Endothelial cell of umbilical vein (primary cell): Measurements from ENCODE around the gene MFN2. TPM values are rescaled to one million over a fixed set of nuclear protein-coding genes. Genes with fewer than 3 reads are reported as not detected.
A peak's percentile ranks its signal among the peaks of the same experiment; 100 is the strongest.

Experiments used
- BruUV-seq: library from RNA; stranded (reverse); fragments of 400-500 nt; replicated peaks from 2 replicates; lab custom pipeline; 2021; lab: Mats Ljungman, UMichigan
- CTCF ChIA-PET: fragments of 300-600, 350-600 bp; sonication (Branson Sonifier 250); formaldehyde crosslinking; loops from one replicate; lab custom pipeline; 2021; ENCODE audit warnings: antibody characterized with exemption, inconsistent platforms; lab: Charles Lee
- POLR2A ChIA-PET: fragments of 300-600, 350-600 bp; sonication (Branson Sonifier 250); formaldehyde crosslinking; loops from one replicate; lab custom pipeline; 2021; ENCODE audit warnings: antibody characterized with exemption, inconsistent platforms; lab: Charles Lee
- DNase-seq: peaks from one replicate; pipeline ENCODE4 v3.0.0-alpha.2; 2011; ENCODE audit warnings: low read depth, low spot score
- FAIRE-seq: peaks from 2 replicates; lab custom pipeline; 2011; peaks lifted over from hg19 to GRCh38; lab: Jason Lieb, UNC
- H2AFZ ChIP-seq: 2 replicates; pipeline ENCODE4 v1.6.0; 2012; ENCODE audit warnings: low read depth, low read length, control low read depth, inconsistent platforms
- H3K27ac ChIP-seq: 2 replicates; pipeline ENCODE4 v1.5.1; 2011; ENCODE audit warnings: low read depth, mild to moderate bottlenecking, control low read depth, low read length, moderate library complexity; ENCODE audit not compliant: insufficient read depth
- H3K27me3 ChIP-seq, 2 experiments: 2 replicates each; pipeline versions ENCODE4 v1.6.0 to v1.6.1; 2011; ENCODE audit warnings: low read length in 2 of 2, mixed read lengths in 1 of 2; ENCODE audit not compliant: control insufficient read depth in 2 of 2, insufficient read depth in 2 of 2
- H3K36me3 ChIP-seq, 2 experiments: 2 replicates in 1 of 2; 3 replicates in 1 of 2; pipeline ENCODE4 v1.5.1; 2011; ENCODE audit warnings: low read length in 2 of 2, mild to moderate bottlenecking in 1 of 2, moderate library complexity in 1 of 2; ENCODE audit not compliant: control insufficient read depth in 2 of 2, insufficient read depth in 2 of 2; ENCODE audit errors: extremely low read depth in 1 of 2
- H3K4me1 ChIP-seq: 3 replicates; pipeline ENCODE4 v1.5.1; 2011; ENCODE audit warnings: mild to moderate bottlenecking, low read length; ENCODE audit not compliant: control insufficient read depth, insufficient read depth; ENCODE audit errors: extremely low read depth
- H3K4me2 ChIP-seq: 2 replicates; pipeline ENCODE4 v1.6.1; 2011; ENCODE audit warnings: low read length, control low read depth, mixed read lengths; ENCODE audit not compliant: insufficient read depth
- H3K4me3 ChIP-seq, 3 experiments: fragments of 200-600 bp in 1 of 3; sonication (generic), shearing (Covaris generic) in 1 of 3; replicated peaks in 1 of 3; 2 replicates each; pipeline ENCODE4 v1.5.1; 2011 to 2016; ENCODE audit warnings: control low read depth in 3 of 3, low read length in 3 of 3, mild to moderate bottlenecking in 2 of 3, inconsistent platforms in 1 of 3, low read depth in 1 of 3, moderate library complexity in 1 of 3; ENCODE audit not compliant: insufficient read depth in 1 of 3
- H3K79me2 ChIP-seq: 2 replicates; pipeline ENCODE4 v1.6.0; 2012; ENCODE audit warnings: low read length, inconsistent platforms; ENCODE audit not compliant: control insufficient read depth, insufficient read depth
- H3K9ac ChIP-seq: replicated peaks from 2 replicates; pipeline ENCODE3; 2011; ENCODE audit warnings: low read length, control low read depth; ENCODE audit not compliant: insufficient read depth; ENCODE audit errors: extremely low read depth
- H3K9me1 ChIP-seq: replicated peaks from 3 replicates; pipeline ENCODE4 v1.6.0; 2011; ENCODE audit warnings: mild to moderate bottlenecking, low read length; ENCODE audit not compliant: control insufficient read depth, insufficient read depth; ENCODE audit errors: extremely low read depth
- H3K9me3 ChIP-seq: replicated peaks from 2 replicates; pipeline ENCODE4 v1.5.1; 2012; ENCODE audit warnings: low read length, inconsistent platforms; ENCODE audit not compliant: control insufficient read depth, insufficient read depth
- H4K20me1 ChIP-seq: replicated peaks from 2 replicates; pipeline ENCODE3; 2011; ENCODE audit warnings: mild to moderate bottlenecking, low read length; ENCODE audit not compliant: control insufficient read depth, insufficient read depth; ENCODE audit errors: extremely low read depth
- CTCF ChIP-seq, 2 donors: IDR thresholded peaks; 1 replicate in 1 of 2; 2 replicates in 1 of 2; pipeline ENCODE4 v1.5.1; 2011; ENCODE audit warnings: low read length in 2 of 2, mild to moderate bottlenecking in 2 of 2, moderate library complexity in 2 of 2, control low read depth in 1 of 2, inconsistent platforms in 1 of 2, low read depth in 1 of 2; ENCODE audit not compliant: insufficient read depth in 1 of 2; ENCODE audit errors: extremely low read depth in 1 of 2
- EZH2 ChIP-seq: IDR thresholded peaks from 2 replicates; pipeline ENCODE4 v1.6.1; 2012; ENCODE audit warnings: borderline replicate concordance, low read depth, mild to moderate bottlenecking, moderate library complexity, low read length, inconsistent platforms; ENCODE audit not compliant: severe bottlenecking
- FOS ChIP-seq: IDR thresholded peaks from 2 replicates; pipeline ENCODE4 v1.6.1; 2011; ENCODE audit warnings: mild to moderate bottlenecking, low read length, moderate library complexity, borderline replicate concordance; ENCODE audit not compliant: insufficient read depth
- GATA2 ChIP-seq: IDR thresholded peaks from 2 replicates; pipeline ENCODE4 v1.7.0; 2011; ENCODE audit warnings: low read depth, mild to moderate bottlenecking, moderate library complexity, mixed read lengths, low read length; ENCODE audit not compliant: insufficient read length, insufficient read depth
- JUN ChIP-seq: IDR thresholded peaks from 2 replicates; pipeline ENCODE4 v1.6.1; 2011; ENCODE audit warnings: borderline replicate concordance, low read depth; ENCODE audit not compliant: insufficient read length, insufficient read depth
- MAX ChIP-seq: IDR thresholded peaks from 2 replicates; pipeline ENCODE4 v1.6.1; 2011; ENCODE audit not compliant: insufficient read depth, insufficient read length
- MYC ChIP-seq: IDR thresholded peaks from one replicate; pipeline ENCODE4 v1.6.1; 2011; ENCODE audit warnings: mild to moderate bottlenecking, low read depth, low read length
- POLR2A ChIP-seq: IDR thresholded peaks from 2 replicates; pipeline ENCODE4 v1.6.1; 2012; ENCODE audit warnings: low read depth, mild to moderate bottlenecking, control low read depth, low read length
- POLR2AphosphoS5 ChIP-seq: IDR thresholded peaks from 2 replicates; pipeline ENCODE4 v1.6.1; 2012; ENCODE audit warnings: low read depth, mild to moderate bottlenecking, control low read depth, low read length, moderate library complexity; ENCODE audit not compliant: insufficient read depth
- dilution Hi-C: fragments of 300-500 bp; cut with MboI; formaldehyde crosslinking; loops from one replicate; pipeline ENCODE4 v1.15.0; 2019; ENCODE audit warnings: low sequenced_read_pairs; ENCODE audit not compliant: extremely low pct_ligation_motif_present
- intact Hi-C: fragments of 100-400 bp; cut with micrococcal nuclease; formaldehyde crosslinking; loops from one replicate; pipeline ENCODE4 v1.10.0; 2022
- polyA plus RNA-seq, 4 experiments: library from polyadenylated mRNA; depleted of rRNA in 3 of 4; stranded (reverse) in 3 of 4; unstranded in 1 of 4; fragments of >200 nt; gene quantifications; 2 replicates each; pipeline versions ENCODE4 v1.2.1 to v1.2.3, GENCODE V29; 2011 to 2012; ENCODE audit warnings: missing spikeins in 1 of 4
- total RNA-seq: library from RNA; stranded (reverse); gene quantifications from 2 replicates; pipeline ENCODE4 v1.2.3, GENCODE V29; 2021

MFN2 gene
- total and polyA plus RNA-seq, 2 donors (not counting 3 experiments of a cell fraction or from before 2014, with no cell fraction given): 51.4 to 82.4 TPM

- no TSS peak for BruUV-seq
- CTCF ChIA-PET: no interaction called here
- no peak overlapping the region for H3K9ac ChIP-seq
- DNase-seq (no peak), FAIRE-seq (peak; percentile 76)
- H3K4me3 ChIP-seq: no peak overlapping the region
- H4K20me1 ChIP-seq: no peaks in the 10 kb centered on the region
- H3K4me2 ChIP-seq: no peak overlapping the region
- no peaks in the 10 kb centered on the region for H3K79me2 ChIP-seq
- POLR2A ChIA-PET: no interaction called here
- no peaks in the 10 kb centered on the region for H3K27me3 ChIP-seq
- peaks cover 24 to 61% of the 10 kb centered on the region in 2 experiments for H3K36me3 ChIP-seq
- TF ChIP-seq CTCF (IDR thresholded peaks at IDR 0.05; ENCODE audit: extremely low read depth in 1 of 2, insufficient read depth in 1 of 2, low read depth in 1 of 2, low read length in 2 of 2) (peak; percentile 46 to 61), GATA2 (no peak)
- dilution Hi-C loops: no loop called here
- H2AFZ ChIP-seq: no peak overlapping the region
- no peaks in the 10 kb centered on the region for H3K4me1 ChIP-seq
- H3K9me1 ChIP-seq: no peaks in the 10 kb centered on the region
- H3K9me3 ChIP-seq: no peaks in the 10 kb centered on the region
- intact Hi-C loops: loop anchor here (1.0 kb wide), 1 partner anchor 30 kb away; no protein-coding TSS in a partner anchor
- no peak overlapping the region for H3K27ac ChIP-seq
These were observed 21.1 kb downstream of the MFN2 start for GRCh38 chr1:12001249-12001917.

GRCh38 chr1:12001996-12002493, 21.8 kb downstream of the MFN2 start:
- Histone ChIP-seq H4K20me1 (no peaks in the 10 kb centered on the region), H3K4me3 (no peak overlapping the region), H3K9ac (no peak overlapping the region), H3K27me3 (no peaks in the 10 kb centered on the region), H3K79me2 (no peaks in the 10 kb centered on the region), H2AFZ (no peak overlapping the region), H3K4me1 (no peaks in the 10 kb centered on the region), H3K9me3 (no peaks in the 10 kb centered on the region), H3K9me1 (no peaks in the 10 kb centered on the region), H3K27ac (no peak overlapping the region), H3K4me2 (no peak overlapping the region), H3K36me3 (peaks cover 24 to 66% of the 10 kb centered on the region in 2 experiments)
- ChIA-PET POLR2A (no interaction called here), CTCF (no interaction called here)
- TF ChIP-seq MAX: no peak
- no peak for TF ChIP-seq GATA2
- TF ChIP-seq EZH2: no peak
- no peak for TF ChIP-seq JUN
- no peak for TF ChIP-seq POLR2AphosphoS5
- no peak for TF ChIP-seq FOS
- TF ChIP-seq CTCF (IDR thresholded peaks at IDR 0.05; ENCODE audit: extremely low read depth in 1 of 2, insufficient read depth in 1 of 2, low read depth in 1 of 2, low read length in 2 of 2): no peak
- TF ChIP-seq POLR2A: no peak
- no peak for TF ChIP-seq MYC
- no peak for FAIRE-seq
- no peak for DNase-seq
- BruUV-seq: no TSS peak
- intact Hi-C loops (loop anchor here (1.0 kb wide), 1 partner anchor 29 kb away; no protein-coding TSS in a partner anchor), dilution Hi-C loops (no loop called here)
